ENCODE measurements around the gene TRUB2. TPM values are rescaled to one million over a fixed set of nuclear protein-coding genes. Genes with fewer than 3 reads are reported as not detected.

TRUB2 gene
- total RNA-seq, 1 experiment from 2014 or later = 42.1 TPM

DNA sequence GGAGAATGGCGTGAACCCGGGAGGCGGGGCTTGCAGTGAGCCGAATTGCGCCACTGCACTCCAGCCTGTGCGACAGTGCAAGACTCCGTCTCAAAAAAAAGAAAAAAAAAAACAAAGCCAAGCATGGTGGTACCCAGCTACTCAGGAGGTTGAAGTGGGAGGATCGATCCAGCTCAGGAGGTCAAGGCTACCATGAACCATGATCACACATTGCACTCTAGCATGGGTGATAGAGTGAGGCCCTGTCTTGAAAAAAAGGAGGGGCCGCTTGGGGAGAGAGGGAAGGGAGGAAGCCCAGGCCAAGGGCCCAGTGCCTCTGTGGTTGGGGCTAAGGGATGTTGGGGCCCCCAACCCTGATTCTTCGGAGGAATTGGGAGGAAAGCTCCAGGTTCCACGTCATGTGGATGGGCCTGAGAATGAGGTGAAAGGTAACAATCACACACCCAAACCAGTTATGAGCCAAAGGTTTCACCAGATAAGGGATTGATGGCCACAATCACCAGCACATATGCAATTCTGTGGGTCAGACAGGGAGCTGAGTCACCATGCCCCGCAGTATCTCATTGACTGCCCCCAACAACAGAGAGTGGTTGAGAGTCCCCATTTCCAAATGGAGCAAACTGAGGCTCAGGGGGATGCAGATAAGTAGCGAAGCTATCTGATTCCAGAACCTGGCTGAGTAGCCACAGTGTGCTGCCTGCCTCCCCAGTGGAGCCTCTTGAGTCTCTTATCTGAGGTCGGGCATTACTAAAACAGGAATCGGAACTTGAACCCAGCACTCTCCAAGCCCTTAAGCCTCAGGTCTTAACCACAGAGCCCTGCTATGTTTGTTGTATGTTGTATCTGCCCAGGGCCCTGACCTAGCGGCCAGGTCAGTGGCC is 25.7 kb downstream of the TRUB2 start:
- ATAC-seq (no peak), DNase-seq (ENCODE audit: low read depth, low spot score) (no peak)
- Histone ChIP-seq H3K27ac (ENCODE audit: low read depth, low read length) (no peak overlapping the region), H3K4me2 (ENCODE audit: low read length) (no peak overlapping the region), H3K9me3 (ENCODE audit: control insufficient read depth in 1 of 2, insufficient read depth in 1 of 2, low read depth in 1 of 2, low read length in 2 of 2) (no peaks in the 10 kb centered on the region), H3K36me3 (ENCODE audit: control insufficient read depth in 1 of 2, insufficient read depth in 2 of 2, low read length in 2 of 2) (no peaks in the 10 kb centered on the region), H3K79me2 (ENCODE audit: insufficient read depth, low read length) (no peaks in the 10 kb centered on the region), H3K4me3 (replicated peaks in 1 of 2; ENCODE audit: low read depth in 1 of 2, low read length in 2 of 2) (no peak overlapping the region), H2AFZ (ENCODE audit: low read depth, low read length, poor library complexity, severe bottlenecking) (no peak overlapping the region), H4K20me1 (ENCODE audit: insufficient read depth) (no peaks in the 10 kb centered on the region), H3K9ac (ENCODE audit: low read length) (no peak overlapping the region), H3K9me2 (ENCODE audit: insufficient read depth) (no peaks in the 10 kb centered on the region), H3K4me1 (ENCODE audit: control insufficient read depth in 1 of 2, insufficient read depth in 2 of 2, low read length in 2 of 2) (peaks cover 5 to 29% of the 10 kb centered on the region in 2 experiments; a peak in 3 of 4 replicates), H3K27me3 (ENCODE audit: insufficient read depth, low read length) (no peaks in the 10 kb centered on the region)
- TF ChIP-seq ELF1 (IDR thresholded peaks at IDR 0.05; ENCODE audit: borderline replicate concordance, low read depth) (no peak), ZFX (IDR thresholded peaks at IDR 0.05) (no peak), POLR2A (IDR thresholded peaks at IDR 0.05; ENCODE audit: borderline replicate concordance, extremely low read depth, insufficient read depth, insufficient read length) (no peak), POLR2AphosphoS5 (IDR thresholded peaks at IDR 0.05; ENCODE audit: low read depth, low read length) (no peak), ZNF274 (IDR thresholded peaks at IDR 0.05; ENCODE audit: low read depth, low read length) (no peak), TCF7L2 (IDR thresholded peaks at IDR 0.05; ENCODE audit: borderline replicate concordance, extremely low read depth, insufficient read depth, insufficient read length) (no peak), CEBPB (IDR thresholded peaks at IDR 0.05; ENCODE audit: low read depth) (no peak)
- TF ChIP-seq, protein P1, sequence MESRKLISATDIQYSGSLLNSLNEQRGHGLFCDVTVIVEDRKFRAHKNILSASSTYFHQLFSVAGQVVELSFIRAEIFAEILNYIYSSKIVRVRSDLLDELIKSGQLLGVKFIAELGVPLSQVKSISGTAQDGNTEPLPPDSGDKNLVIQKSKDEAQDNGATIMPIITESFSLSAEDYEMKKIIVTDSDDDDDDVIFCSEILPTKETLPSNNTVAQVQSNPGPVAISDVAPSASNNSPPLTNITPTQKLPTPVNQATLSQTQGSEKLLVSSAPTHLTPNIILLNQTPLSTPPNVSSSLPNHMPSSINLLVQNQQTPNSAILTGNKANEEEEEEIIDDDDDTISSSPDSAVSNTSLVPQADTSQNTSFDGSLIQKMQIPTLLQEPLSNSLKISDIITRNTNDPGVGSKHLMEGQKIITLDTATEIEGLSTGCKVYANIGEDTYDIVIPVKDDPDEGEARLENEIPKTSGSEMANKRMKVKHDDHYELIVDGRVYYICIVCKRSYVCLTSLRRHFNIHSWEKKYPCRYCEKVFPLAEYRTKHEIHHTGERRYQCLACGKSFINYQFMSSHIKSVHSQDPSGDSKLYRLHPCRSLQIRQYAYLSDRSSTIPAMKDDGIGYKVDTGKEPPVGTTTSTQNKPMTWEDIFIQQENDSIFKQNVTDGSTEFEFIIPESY (IDR thresholded peaks at IDR 0.05; ENCODE audit: extremely low read depth, insufficient replicate concordance, low read length) = no peak
- TF ChIP-seq, protein P2, sequence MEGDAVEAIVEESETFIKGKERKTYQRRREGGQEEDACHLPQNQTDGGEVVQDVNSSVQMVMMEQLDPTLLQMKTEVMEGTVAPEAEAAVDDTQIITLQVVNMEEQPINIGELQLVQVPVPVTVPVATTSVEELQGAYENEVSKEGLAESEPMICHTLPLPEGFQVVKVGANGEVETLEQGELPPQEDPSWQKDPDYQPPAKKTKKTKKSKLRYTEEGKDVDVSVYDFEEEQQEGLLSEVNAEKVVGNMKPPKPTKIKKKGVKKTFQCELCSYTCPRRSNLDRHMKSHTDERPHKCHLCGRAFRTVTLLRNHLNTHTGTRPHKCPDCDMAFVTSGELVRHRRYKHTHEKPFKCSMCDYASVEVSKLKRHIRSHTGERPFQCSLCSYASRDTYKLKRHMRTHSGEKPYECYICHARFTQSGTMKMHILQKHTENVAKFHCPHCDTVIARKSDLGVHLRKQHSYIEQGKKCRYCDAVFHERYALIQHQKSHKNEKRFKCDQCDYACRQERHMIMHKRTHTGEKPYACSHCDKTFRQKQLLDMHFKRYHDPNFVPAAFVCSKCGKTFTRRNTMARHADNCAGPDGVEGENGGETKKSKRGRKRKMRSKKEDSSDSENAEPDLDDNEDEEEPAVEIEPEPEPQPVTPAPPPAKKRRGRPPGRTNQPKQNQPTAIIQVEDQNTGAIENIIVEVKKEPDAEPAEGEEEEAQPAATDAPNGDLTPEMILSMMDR (IDR thresholded peaks at IDR 0.05 in 2 of 3, conservative IDR thresholded peaks at IDR 0.05 in 1 of 3; ENCODE audit: borderline replicate concordance in 1 of 3, insufficient read depth in 1 of 3, low read depth in 2 of 3, low read length in 2 of 3) = no peak
- TF ChIP-seq, protein P3, sequence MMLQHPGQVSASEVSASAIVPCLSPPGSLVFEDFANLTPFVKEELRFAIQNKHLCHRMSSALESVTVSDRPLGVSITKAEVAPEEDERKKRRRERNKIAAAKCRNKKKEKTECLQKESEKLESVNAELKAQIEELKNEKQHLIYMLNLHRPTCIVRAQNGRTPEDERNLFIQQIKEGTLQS (IDR thresholded peaks at IDR 0.05) = no peak
- ChIA-PET CTCF (interaction anchor here (1.8 to 4.3 kb wide), 4 partner anchors 45 to 114 kb away, joined by 11 to 40 read pairs (median 20); partner anchors contain the start of gene URM1), RAD21 (ENCODE audit: low non-redundant PET in 1 of 2, low total read pairs in 2 of 2, uncharacterized antibody in 2 of 2, unreplicated experiment in 2 of 2) (interaction anchor here in 1 of 2 experiments (1.0 kb wide), 1 partner anchor 10 kb away, joined by 4 read pairs; no protein-coding TSS in a partner anchor), POLR2A (interaction anchor here (2.2 kb wide), 1 partner anchor 45 kb away, joined by 9 read pairs; no protein-coding TSS in a partner anchor)
- intact Hi-C loops (cut with micrococcal nuclease) = loop anchor here (5.0 to 10.0 kb wide), 2 partner anchors 258 to 341 kb away; partner anchors contain the start of gene SPTAN1
- BruUV-seq (replicated peaks) = no TSS peak

Data from HCT116 (cell line).